Esophagus muscularis mucosa (tissue), 3 donors: ENCODE results near the gene ANGPT4.

Experiments
- CTCF ChIP-seq, 3 experiments: fragments of 200-600 bp in 2 of 3; fragments of 450-650 bp in 1 of 3; sonication (generic) in 2 of 3; IDR thresholded peaks; one replicate each; pipeline ENCODE4 v1.5.1; 2017 to 2019; ENCODE audit warnings: antibody characterized with exemption in 3 of 3, mild to moderate bottlenecking in 2 of 3, moderate library complexity in 1 of 3
- POLR2A ChIP-seq: fragments of 450-650 bp; IDR thresholded peaks from one replicate; pipeline ENCODE4 v1.6.1; 2017; ENCODE audit warnings: antibody characterized with exemption, moderate library complexity, mild to moderate bottlenecking, low read depth
- POLR2AphosphoS5 ChIP-seq, 2 donors: sonication (generic); formaldehyde crosslinking; IDR thresholded peaks; one replicate each; pipeline ENCODE4 v1.6.1; 2017; ENCODE audit warnings: antibody characterized with exemption in 2 of 2

GRCh38 chr20:931401-931800 is 15.3 kb upstream of the ANGPT4 start:
- TF ChIP-seq CTCF (IDR thresholded peaks at IDR 0.05) = no peak
- no peak for TF ChIP-seq POLR2AphosphoS5 (IDR thresholded peaks at IDR 0.05)
- no peak for TF ChIP-seq POLR2A
